NCI-H748 treated with DMSO at 0.1 percent for 48 hours (cell line): ENCODE data around the gene ISYNA1.

Source experiments
- DNase-seq: peaks from one replicate; lab custom pipeline; 2025; lab: John Stamatoyannopoulos, UW

ISYNA1 gene

DNA sequence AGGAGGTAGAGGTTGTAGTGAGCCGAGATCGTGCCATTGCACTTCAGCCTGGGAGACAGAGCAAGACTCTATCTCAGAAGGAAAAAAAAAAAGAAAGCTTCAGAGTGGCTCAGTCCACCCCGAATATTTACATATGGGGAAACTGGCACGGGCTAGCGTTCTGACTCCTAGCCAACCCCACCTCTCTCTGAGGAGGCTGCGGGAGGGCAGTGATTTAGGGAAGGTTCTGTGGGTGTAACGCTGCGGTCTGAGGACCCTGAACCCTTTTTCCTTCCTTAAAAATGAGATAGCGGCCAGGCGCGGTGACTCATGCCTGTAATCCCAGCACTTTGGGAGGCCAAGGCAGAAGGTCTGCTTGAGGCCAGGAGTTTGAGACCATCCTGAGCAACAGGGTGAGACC lies 45.5 kb downstream of the ISYNA1 start:
- DNase-seq, result no peak

GRCh38 chr19:18391509-18392075 lies 46.3 kb downstream of the ISYNA1 start:
- no peak for DNase-seq

DNA sequence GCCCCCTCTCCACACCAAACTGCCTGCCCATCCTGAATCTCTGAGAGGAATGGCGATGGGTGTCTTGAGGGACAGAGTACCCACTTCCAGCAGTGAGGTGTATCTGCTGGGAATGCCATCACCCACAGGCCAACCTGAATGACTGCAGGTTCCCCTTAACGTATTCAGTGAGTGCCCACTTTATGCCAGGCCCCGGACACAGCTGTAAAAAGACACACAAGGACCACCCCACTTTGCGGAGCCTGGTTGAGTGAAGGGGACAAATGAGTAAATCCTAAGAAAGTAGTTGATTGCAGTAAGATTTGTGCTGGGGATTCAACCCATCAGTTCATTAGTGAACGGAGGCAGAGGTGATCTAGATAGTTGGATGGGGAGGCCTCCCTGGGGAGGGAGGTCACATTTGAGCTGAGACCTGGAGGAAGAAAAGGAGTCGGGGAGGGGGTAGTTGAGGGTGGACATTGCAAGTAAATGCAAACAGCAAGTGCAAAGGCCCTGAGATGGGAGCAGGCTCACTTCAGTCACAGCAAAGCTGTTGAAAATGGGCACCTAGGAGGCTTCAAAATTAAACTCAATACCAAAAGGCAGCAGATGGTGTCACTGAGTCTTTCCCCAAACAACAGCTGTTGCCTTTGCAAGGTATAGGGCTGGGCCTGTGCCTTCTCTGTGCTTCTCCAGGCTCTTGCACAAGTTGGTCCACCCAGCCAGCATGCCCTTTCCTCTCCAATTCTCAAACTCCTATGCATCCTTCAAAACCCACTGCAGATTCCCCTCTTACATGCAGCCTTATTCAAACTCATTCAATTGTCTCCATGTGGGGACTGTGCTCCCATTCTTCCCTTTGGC lies 47.6 kb downstream of the ISYNA1 start:
- DNase-seq, result no peak

- DNase-seq, result no peak
These were observed 48.2 kb downstream of the ISYNA1 start for GRCh38 chr19:18389726-18390064.

DNA sequence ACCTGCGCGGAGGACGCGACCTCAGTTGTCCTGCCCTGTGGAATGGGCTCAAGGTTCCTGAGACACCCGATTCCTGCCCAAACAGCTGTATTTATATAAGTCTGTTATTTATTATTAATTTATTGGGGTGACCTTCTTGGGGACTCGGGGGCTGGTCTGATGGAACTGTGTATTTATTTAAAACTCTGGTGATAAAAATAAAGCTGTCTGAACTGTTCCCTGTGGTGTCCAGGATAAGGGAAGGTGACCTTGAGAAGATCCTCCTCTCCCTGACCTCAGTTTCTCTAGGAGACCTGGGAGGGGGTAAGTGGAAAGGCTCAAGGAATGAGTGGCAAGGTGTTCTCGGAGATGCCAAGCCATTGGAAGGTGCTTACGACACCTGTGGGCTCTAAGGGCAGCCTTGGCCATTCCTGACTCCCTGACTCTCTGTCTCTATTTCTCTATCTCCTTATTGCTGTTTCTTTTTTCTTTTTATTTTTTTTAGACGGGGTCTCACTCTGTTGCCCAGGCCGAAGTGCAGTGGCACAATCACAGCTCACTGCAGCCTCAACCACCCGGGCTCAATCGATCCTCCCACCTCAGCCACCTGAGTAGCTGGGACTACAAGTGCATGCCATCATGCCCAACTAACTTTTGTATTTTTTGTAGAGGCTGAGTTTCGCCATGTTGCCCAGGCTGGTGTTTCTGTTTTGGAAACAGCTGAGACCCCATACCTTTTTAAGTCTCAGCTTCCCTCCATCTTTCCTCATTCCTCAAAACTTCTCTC lies 48.8 kb downstream of the ISYNA1 start:
- no peak for DNase-seq

DNA sequence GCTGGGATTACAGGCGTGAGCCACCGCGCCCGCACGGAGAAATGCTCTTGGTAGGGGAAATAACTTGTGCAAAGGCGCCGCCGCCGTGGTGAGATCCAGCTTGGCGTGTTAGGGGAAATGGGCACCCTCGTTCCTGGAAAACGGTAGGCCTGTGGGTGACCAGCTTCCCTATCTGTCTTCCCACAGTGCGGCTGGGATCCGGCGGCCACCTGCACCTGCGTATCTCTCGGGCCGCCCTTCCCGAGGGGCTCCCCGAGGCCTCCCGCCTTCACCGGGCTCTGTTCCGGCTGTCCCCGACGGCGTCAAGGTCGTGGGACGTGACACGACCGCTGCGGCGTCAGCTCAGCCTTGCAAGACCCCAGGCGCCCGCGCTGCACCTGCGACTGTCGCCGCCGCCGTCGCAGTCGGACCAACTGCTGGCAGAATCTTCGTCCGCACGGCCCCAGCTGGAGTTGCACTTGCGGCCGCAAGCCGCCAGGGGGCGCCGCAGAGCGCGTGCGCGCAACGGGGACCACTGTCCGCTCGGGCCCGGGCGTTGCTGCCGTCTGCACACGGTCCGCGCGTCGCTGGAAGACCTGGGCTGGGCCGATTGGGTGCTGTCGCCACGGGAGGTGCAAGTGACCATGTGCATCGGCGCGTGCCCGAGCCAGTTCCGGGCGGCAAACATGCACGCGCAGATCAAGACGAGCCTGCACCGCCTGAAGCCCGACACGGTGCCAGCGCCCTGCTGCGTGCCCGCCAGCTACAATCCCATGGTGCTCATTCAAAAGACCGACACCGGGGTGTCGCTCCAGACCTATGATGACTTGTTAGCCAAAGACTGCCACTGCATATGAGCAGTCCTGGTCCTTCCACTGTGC lies 49.6 kb downstream of the ISYNA1 start:
- DNase-seq, result peak; percentile 25

- DNase-seq, result no peak
These were observed 51.2 kb downstream of the ISYNA1 start for GRCh38 chr19:18386543-18387271.

GRCh38 chr19:18385675-18386542 lies 52.0 kb downstream of the ISYNA1 start, which contains the start of gene GDF15:
Gene GDF15 (plus strand): TSS chr19:18386158. CDS start chr19:18386190, 32 bp downstream.
- DNase-seq, result no peak

DNA sequence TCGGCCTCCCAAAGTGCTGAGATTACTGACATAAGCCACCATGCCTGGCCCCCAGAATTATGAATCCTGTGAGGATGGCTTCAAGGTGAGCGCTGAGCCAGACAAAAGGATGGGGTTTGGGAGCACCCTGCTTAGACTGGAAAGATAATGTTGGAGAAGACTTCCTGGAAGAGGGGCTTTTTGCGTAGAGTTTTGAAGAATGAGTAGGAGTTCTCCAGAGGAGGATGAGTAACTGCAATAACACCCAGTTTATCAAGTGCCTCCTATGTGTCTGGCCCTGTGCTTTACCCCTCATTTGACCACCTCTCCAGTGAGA lies 52.6 kb downstream of the ISYNA1 start:
- no peak for DNase-seq

DNA sequence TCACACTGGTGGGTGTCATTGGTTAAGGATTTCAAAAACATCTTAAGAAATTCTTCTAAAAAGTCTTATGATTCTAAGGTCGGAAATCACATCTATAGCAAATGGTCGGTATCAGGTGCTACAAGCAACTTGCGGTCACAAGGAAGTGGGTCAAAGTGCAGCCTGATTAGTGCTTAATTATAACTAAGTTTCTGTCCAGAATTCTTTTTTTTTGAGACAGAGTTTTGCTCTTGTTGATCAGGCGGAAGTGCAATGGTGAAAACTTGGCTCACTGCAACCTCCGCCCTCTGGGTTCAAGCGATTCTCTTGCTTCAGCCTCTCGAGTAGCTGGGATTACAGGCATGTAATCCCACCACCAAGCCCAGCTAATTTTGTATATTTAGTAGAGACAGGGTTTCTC lies 53.2 kb downstream of the ISYNA1 start:
- no peak for DNase-seq
